Heart right ventricle (tissue), 16 donors: ENCODE measurements around the gene ARFGAP2. TPM values are rescaled to one million over a fixed set of nuclear protein-coding genes. Genes with fewer than 3 reads are reported as not detected.

ENCODE experiments used
- ATAC-seq, 8 donors: fragments of 200-7000 bp; cut with Tn5 transposase; one replicate each; pipeline ENCODE4 v1.9.1; 2020; ENCODE audit warnings: mild to moderate bottlenecking in 8 of 8, moderate library complexity in 8 of 8, moderate number of reproducible peaks in 1 of 8
- DNase-seq, 2 donors: peaks; one replicate each; pipeline ENCODE4 v3.0.0-alpha.2; 2020
- H3K27ac ChIP-seq, 10 donors: fragments of 200-600 bp; sonication (generic) in 2 of 10; one replicate each; pipeline versions ENCODE4 v1.5.0 to v1.8.0; 2020 to 2022; ENCODE audit warnings: mild to moderate bottlenecking in 3 of 10
- H3K27me3 ChIP-seq, 7 donors: fragments of 200-600 bp; one replicate each; pipeline ENCODE4 v1.8.0; 2021 to 2022; ENCODE audit warnings: mild to moderate bottlenecking in 2 of 7
- H3K36me3 ChIP-seq, 9 donors: fragments of 200-600 bp; sonication (generic) in 1 of 9; one replicate each; pipeline versions ENCODE4 v1.5.0 to v1.8.0; 2020 to 2022; ENCODE audit warnings: mild to moderate bottlenecking in 2 of 9
- H3K4me1 ChIP-seq, 9 donors: fragments of 200-600 bp; sonication (generic) in 1 of 9; one replicate each; pipeline versions ENCODE4 v1.5.0 to v1.8.0; 2020 to 2022; ENCODE audit warnings: mild to moderate bottlenecking in 4 of 9
- H3K4me3 ChIP-seq, 10 donors: fragments of 200-600 bp; sonication (generic) in 2 of 10; one replicate each; pipeline versions ENCODE4 v1.5.0 to v1.8.0; 2020 to 2022; ENCODE audit warnings: mild to moderate bottlenecking in 7 of 10, moderate library complexity in 2 of 10
- H3K9me3 ChIP-seq, 11 donors: fragments of 200-600 bp in 10 of 11; sonication (generic) in 2 of 11; one replicate each; pipeline versions ENCODE4 v1.5.0 to v1.8.0; 2013 to 2022; ENCODE audit warnings: mild to moderate bottlenecking in 2 of 11, control low read depth in 1 of 11, moderate library complexity in 1 of 11
- WGBS, 2 donors: extraction: QIAGEN DNeasy Blood & Tissue Kit; methylation state at CpG; one replicate each; pipeline ENCODE4 v1.1.7; 2013; ENCODE audit warnings: inconsistent platforms in 1 of 2; 5-methylcytosine and 5-hydroxymethylcytosine counted together
- intact Hi-C, 10 donors: fragments of 100-400 bp; cut with DNase I; formaldehyde crosslinking; loops; one replicate each; pipeline versions ENCODE4 v1.11.1 to v1.14.2; 2022
- polyA plus RNA-seq, 2 donors: library from polyadenylated mRNA; stranded (reverse); fragments of 200-250 nt; gene quantifications; one replicate each; pipeline ENCODE4 v1.2.3, GENCODE V29; 2013
- total RNA-seq, 10 donors: library from RNA; stranded (reverse); fragmentation: NEBNext Ultra II Directional in 3 of 10; extraction: Animal tissue kit (Norgen Biotek cat#: 25700) in 3 of 10; gene quantifications; one replicate each; pipeline versions ENCODE4 v1.2.1 to v1.2.4, GENCODE V29; 2021 to 2023
- TF ChIP-seq, protein P1 (sequence below), 9 donors: fragments of 200-600 bp; sonication (generic) in 2 of 9; IDR thresholded peaks; one replicate each; pipeline versions ENCODE4 v1.5.0 to v1.8.0; 2021 to 2022; ENCODE audit warnings: antibody characterized with exemption in 9 of 9, mild to moderate bottlenecking in 5 of 9, moderate library complexity in 1 of 9
- donor health status: Arrhythmogenic right ventricular cardiomyopathy.
- donor health status: ischemic (EF 13 %, LVEDD 7.1; RV severe dilation, severe dysfunction).
- donor health status: healthy with polysubstance abuse.
- donor health status: DM: no; HTN: yes; CAD: no.
- donor health status: DM: no; HTN: no; CAD: no.
- donor health status: ischemic (EF 25% LVEDD 6.9; RV normal size, moderate dysfunction).
- donor health status: ischemic (EF 25% LVEDD 5.7; RV mildly dilated, moderate dysfunction).
- donor health status: healthy.
- donor health status: DM: yes; HTN: yes; CAD: no.
- donor health status: Ischemic cardiomyopathy.
- donor health status: ischemic (EF 35%, LVEDD 5.7; RV mildly dilated, moderate dysfunction).
- donor health status: nonischemic (EF 11% LVEDD 7.7; RV severe dilation, severe dysfunction).
- donor health status: DM: yes; HTN: yes; CAD: no.
- donor health status: PGD.
- donor health status: ischemic (EF 29% LVEDD 5.4; RV normal size, mild dysfunction).
- donor health status: nonischemic (EF 23%, LVEDD 6.1; RV moderate dilation, normal function).

ARFGAP2 gene
- total and polyA plus RNA-seq, 12 donors = 47.8 to 70.2 (median 62.9) TPM

DNA sequence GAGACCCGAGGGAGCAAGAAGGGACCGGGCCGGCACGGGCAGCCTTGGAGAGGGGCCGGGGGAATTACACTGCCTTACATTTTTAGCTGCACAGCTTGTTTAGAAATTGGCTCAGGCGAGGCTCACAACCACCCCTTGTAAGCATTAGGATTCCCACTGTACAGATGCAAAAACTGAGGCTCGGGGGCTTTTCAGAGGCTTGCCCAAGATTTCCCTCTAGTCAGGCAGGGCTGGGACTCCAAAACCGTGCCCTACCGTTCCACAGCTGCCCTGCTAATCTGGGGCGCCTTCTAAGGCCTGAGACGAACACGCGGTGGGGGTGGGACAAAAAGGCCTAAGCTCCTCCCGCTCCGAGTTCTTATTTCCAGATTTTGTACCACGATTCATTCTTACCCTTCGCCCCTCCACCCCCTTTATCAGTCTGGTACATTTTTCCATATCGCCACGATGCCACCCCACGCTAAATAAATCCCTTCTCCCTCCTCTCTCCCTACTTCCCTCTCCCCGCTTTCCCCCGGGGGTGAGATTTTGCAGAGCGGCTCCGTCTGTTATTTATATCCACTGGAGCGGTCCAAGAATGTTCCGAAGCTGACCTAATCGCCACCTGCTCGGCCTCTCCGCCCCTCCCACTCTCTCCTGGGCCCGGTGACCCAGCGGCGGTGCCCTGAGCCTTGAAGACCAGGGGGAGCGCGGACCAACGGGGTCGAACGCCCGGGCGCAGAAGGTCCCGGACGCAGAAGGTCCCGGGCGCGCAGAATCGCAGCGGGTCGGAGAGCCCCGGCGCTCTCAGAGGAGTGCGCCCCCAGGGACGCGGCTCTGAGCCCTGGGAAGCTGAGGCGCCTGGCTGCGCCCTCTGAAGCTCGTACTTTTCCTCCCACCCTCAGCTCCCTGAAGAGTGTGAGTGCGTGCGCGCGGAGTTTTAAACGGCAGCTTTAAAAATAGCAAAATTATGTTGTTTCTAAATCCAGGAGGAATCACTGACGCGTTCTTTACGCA, 10.3 kb upstream of the ARFGAP2 start:
- TF ChIP-seq, protein P1, sequence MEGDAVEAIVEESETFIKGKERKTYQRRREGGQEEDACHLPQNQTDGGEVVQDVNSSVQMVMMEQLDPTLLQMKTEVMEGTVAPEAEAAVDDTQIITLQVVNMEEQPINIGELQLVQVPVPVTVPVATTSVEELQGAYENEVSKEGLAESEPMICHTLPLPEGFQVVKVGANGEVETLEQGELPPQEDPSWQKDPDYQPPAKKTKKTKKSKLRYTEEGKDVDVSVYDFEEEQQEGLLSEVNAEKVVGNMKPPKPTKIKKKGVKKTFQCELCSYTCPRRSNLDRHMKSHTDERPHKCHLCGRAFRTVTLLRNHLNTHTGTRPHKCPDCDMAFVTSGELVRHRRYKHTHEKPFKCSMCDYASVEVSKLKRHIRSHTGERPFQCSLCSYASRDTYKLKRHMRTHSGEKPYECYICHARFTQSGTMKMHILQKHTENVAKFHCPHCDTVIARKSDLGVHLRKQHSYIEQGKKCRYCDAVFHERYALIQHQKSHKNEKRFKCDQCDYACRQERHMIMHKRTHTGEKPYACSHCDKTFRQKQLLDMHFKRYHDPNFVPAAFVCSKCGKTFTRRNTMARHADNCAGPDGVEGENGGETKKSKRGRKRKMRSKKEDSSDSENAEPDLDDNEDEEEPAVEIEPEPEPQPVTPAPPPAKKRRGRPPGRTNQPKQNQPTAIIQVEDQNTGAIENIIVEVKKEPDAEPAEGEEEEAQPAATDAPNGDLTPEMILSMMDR (IDR thresholded peaks at IDR 0.05) = peak in 2 of 9 donors; percentile 10 to 28
- Histone ChIP-seq H3K4me1 (peaks cover 9 to 70% (median 48%) of the 10 kb centered on the region in 9 donors), H3K27ac (peak overlapping the region; percentile 89 to 100 (median 96)), H3K27me3 (peaks cover 0 to 50% (median 0%) of the 10 kb centered on the region in 7 donors), H3K36me3 (no peaks in the 10 kb centered on the region), H3K4me3 (peak overlapping the region; percentile 21 to 85 (median 72)), H3K9me3 (no peaks in the 10 kb centered on the region)
- ATAC-seq = peak; percentile 38 to 60 (median 48)
- peak; percentile 70 to 85 for DNase-seq
- intact Hi-C loops = loop anchor here in 8 of 10 donors (1.0 to 10.0 kb wide), 6 partner anchors 27 to 168 kb away; partner anchors contain the start of genes DDB2 (in 6 of the 8) and MYBPC3 (in 3 of the 8)
- 1% methylated on average over 63 of the region's 63 CpGs for WGBS, 2 donors

DNA sequence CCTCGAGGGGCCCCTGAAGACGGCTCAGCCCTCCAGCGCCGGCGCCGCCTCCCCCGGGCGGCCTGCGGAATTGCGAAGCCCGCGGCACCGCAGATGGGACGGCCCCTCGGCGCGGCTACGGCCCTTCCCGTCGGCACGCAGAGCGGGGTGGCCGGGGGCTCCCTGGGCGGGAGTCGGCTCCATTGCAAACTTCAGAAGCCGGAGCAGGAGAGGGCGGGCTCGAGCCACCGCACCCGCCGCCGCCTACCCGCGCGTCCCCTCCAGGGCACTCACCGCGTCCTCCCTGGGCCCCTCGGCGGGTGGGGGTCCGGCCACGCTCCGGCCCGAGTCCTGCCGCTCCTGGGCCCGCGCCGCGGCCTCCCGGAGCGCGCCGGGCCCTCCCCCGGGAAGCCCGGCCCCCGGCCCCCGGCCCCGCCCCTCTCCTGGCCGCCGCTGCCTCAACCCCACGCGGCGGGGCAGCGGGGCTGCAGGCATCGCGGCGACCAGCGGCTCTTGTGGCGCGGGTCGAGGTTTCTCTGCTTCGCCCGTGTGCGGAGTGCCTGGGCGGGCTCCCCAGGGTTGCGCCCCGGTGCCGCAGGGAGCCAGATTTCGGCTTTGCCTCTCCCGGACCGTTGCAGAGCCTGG, 9.5 kb upstream of the ARFGAP2 start, which contains the start of gene PACSIN3:
Gene PACSIN3 (minus strand): TSS at position 359 of the 624 bp plus-strand sequence. CDS start 3,707 bp downstream, outside the sequence.
- Histone ChIP-seq H3K27me3 (peaks cover 0 to 50% (median 0%) of the 10 kb centered on the region in 7 donors), H3K4me3 (peak within 1 kb of the TSS; percentile 63 to 85 (median 72)), H3K36me3 (peaks cover 0 to 4% (median 0%) of the 10 kb centered on the region in 9 donors), H3K27ac (peak within 1 kb of the TSS; percentile 89 to 100 (median 96)), H3K4me1 (peaks cover 9 to 76% (median 53%) of the 10 kb centered on the region in 9 donors), H3K9me3 (no peaks in the 10 kb centered on the region)
- TF ChIP-seq, protein P1 (IDR thresholded peaks at IDR 0.05) = peak in 2 of 9 donors; percentile 14 to 26
- intact Hi-C loops = loop anchor here in 7 of 10 donors (1.0 to 10.0 kb wide), 6 partner anchors 28 to 169 kb away; partner anchors contain the start of genes DDB2 (in 5 of the 7) and MYBPC3 (in 3 of the 7)
- 1% methylated on average over 72 to 80 of the region's 80 CpGs for WGBS, 2 donors
- DNase-seq = peak; percentile 43 to 71
- ATAC-seq = peak; percentile 7 to 61 (median 37)

DNA sequence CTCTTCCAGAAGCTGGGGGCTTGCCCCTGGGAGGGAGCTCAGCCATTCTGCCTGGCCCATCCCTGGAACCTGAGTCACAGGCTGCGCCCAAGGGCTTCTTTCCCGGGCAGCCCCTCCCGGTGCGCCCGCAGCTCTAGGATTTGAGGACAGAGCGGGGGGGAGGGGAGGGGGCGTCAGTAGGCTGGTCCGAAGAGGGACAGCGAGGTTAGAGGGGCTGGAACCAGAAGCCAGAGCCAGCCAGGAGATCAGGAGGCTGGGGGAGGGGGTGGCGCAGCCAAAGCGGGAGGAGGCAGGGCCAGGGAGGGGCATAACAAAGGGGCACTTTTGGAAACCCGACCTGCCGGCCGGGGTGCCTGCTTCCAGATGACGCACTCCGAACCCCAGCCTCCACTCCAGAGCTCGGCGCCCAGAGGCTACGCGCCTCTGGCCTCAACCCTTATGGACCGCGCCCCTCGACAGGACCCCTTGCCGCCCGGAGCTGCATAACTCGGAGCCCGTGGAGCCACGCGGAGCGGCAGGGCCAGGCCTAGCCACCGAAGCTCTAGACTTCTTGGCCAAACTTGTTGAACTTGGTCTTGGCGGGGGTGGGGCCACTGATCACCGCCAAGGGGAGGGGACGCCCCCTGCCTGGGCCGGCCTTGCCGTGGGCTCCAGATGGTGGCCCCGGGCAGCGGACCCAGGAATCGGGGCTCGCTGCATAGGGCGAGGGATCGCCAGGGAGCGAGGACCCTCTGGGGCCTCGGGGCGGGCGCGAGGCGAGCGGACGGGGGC, 8.8 kb upstream of the ARFGAP2 start:
- Histone ChIP-seq H3K4me3 (peak overlapping the region; percentile 63 to 85 (median 72)), H3K4me1 (peaks cover 9 to 83% (median 55%) of the 10 kb centered on the region in 9 donors), H3K36me3 (peaks cover 0 to 11% (median 0%) of the 10 kb centered on the region in 9 donors), H3K9me3 (no peaks in the 10 kb centered on the region), H3K27me3 (peaks cover 0 to 50% (median 0%) of the 10 kb centered on the region in 7 donors), H3K27ac (peak overlapping the region; percentile 89 to 100 (median 96))
- DNase-seq (peak; percentile 75 to 86), ATAC-seq (peak; percentile 23 to 76 (median 50))
- WGBS, 2 donors = 3 to 6% methylated on average over 49 to 50 of the region's 50 CpGs
- TF ChIP-seq, protein P1 (IDR thresholded peaks at IDR 0.05) = no peak
- intact Hi-C loops = loop anchor here in 7 of 10 donors (1.0 to 10.0 kb wide), 6 partner anchors 29 to 169 kb away; partner anchors contain the start of genes DDB2 (in 5 of the 7) and MYBPC3 (in 3 of the 7)
